H9 (cell line): ENCODE results near the gene ZBTB16. TPM values are rescaled to one million over a fixed set of nuclear protein-coding genes. Genes with fewer than 3 reads are reported as not detected.

Source experiments
- DNase-seq: peaks from one replicate; pipeline ENCODE4 v3.0.0-alpha.2; 2017
- H2AFZ ChIP-seq: one replicate; pipeline ENCODE4 v1.6.1; 2013; ENCODE audit warnings: mild to moderate bottlenecking, low read length, control low read depth, moderate library complexity
- H2AK5ac ChIP-seq: 2 replicates; pipeline ENCODE4 v1.6.1; 2013; ENCODE audit warnings: low read length, control low read depth, mixed read lengths; ENCODE audit not compliant: insufficient read length
- H2BK120ac ChIP-seq: one replicate; pipeline ENCODE4 v1.6.1; 2013; ENCODE audit warnings: low read depth, mild to moderate bottlenecking, low read length, control low read depth, inconsistent platforms; ENCODE audit not compliant: poor library complexity, severe bottlenecking
- H2BK12ac ChIP-seq: 2 replicates; pipeline ENCODE4 v1.6.1; 2013; ENCODE audit warnings: low read length, control low read depth, mixed read lengths, low read depth; ENCODE audit not compliant: insufficient read length
- H2BK15ac ChIP-seq: 2 replicates; pipeline ENCODE4 v1.6.1; 2013; ENCODE audit warnings: low read depth, low read length, control low read depth
- H2BK20ac ChIP-seq: one replicate; pipeline ENCODE4 v1.6.1; 2013; ENCODE audit warnings: low read depth, mild to moderate bottlenecking, low read length, control low read depth, inconsistent platforms; ENCODE audit not compliant: poor library complexity, severe bottlenecking
- H2BK5ac ChIP-seq: 2 replicates; pipeline ENCODE4 v1.6.1; 2013; ENCODE audit warnings: low read length, control low read depth, mixed read lengths; ENCODE audit not compliant: insufficient read length
- H3K14ac ChIP-seq: 2 replicates; pipeline ENCODE4 v1.6.1; 2013; ENCODE audit warnings: low read length, control low read depth; ENCODE audit not compliant: insufficient read depth
- H3K18ac ChIP-seq: 2 replicates; pipeline ENCODE4 v1.6.1; 2013; ENCODE audit warnings: low read depth, mild to moderate bottlenecking, mixed read lengths, low read length, control low read depth; ENCODE audit not compliant: insufficient read length
- H3K23ac ChIP-seq: 2 replicates; pipeline ENCODE4 v1.6.1; 2013; ENCODE audit warnings: low read length, control low read depth, mixed read lengths, low read depth; ENCODE audit not compliant: insufficient read length
- H3K23me2 ChIP-seq: 2 replicates; pipeline ENCODE4 v1.6.1; 2013; ENCODE audit warnings: low read depth, mild to moderate bottlenecking, mixed read lengths, low read length, control low read depth; ENCODE audit not compliant: insufficient read length, poor library complexity, severe bottlenecking
- H3K27ac ChIP-seq: 2 replicates; pipeline ENCODE4 v1.5.1; 2013; ENCODE audit warnings: low read length, control low read depth, mixed read lengths, low read depth; ENCODE audit not compliant: insufficient read length
- H3K27me3 ChIP-seq: 2 replicates; pipeline ENCODE4 v1.6.1; 2013; ENCODE audit warnings: low read length, control low read depth, inconsistent platforms; ENCODE audit not compliant: insufficient read depth
- H3K4ac ChIP-seq: 2 replicates; pipeline ENCODE4 v1.6.1; 2013; ENCODE audit warnings: low read depth, mild to moderate bottlenecking, control low read depth, inconsistent platforms, low read length, moderate library complexity
- H3K4me1 ChIP-seq: 2 replicates; pipeline ENCODE4 v1.6.1; 2013; ENCODE audit warnings: low read length, control low read depth, inconsistent platforms; ENCODE audit not compliant: insufficient read depth
- H3K4me2 ChIP-seq: 2 replicates; pipeline ENCODE4 v1.6.1; 2013; ENCODE audit warnings: low read length, control low read depth, mixed read lengths; ENCODE audit not compliant: insufficient read length, insufficient read depth
- H3K56ac ChIP-seq: 2 replicates; pipeline ENCODE4 v1.6.1; 2013; ENCODE audit warnings: low read depth, mild to moderate bottlenecking, mixed read lengths, low read length, control low read depth; ENCODE audit not compliant: insufficient read length
- H3K79me1 ChIP-seq: 2 replicates; pipeline ENCODE4 v1.6.1; 2013; ENCODE audit warnings: low read depth, mild to moderate bottlenecking, moderate library complexity, low read length, control low read depth, inconsistent platforms; ENCODE audit not compliant: insufficient read depth, poor library complexity, severe bottlenecking
- H3K79me2 ChIP-seq: 2 replicates; pipeline ENCODE4 v1.6.1; 2013; ENCODE audit warnings: low read length, control low read depth, inconsistent platforms; ENCODE audit not compliant: insufficient read depth
- H3K9ac ChIP-seq: 2 replicates; pipeline ENCODE4 v1.6.1; 2013; ENCODE audit warnings: low read length, control low read depth, mixed read lengths; ENCODE audit not compliant: insufficient read length; ENCODE audit errors: extremely low read depth
- H3K9me3 ChIP-seq: one replicate; pipeline ENCODE4 v1.6.1; 2013; ENCODE audit warnings: low read depth, low read length, inconsistent platforms; ENCODE audit not compliant: control insufficient read depth
- H3T11ph ChIP-seq: one replicate; pipeline ENCODE4 v1.6.1; 2013; ENCODE audit warnings: mild to moderate bottlenecking, low read length, control low read depth, inconsistent platforms
- H4K20me1 ChIP-seq: one replicate; pipeline ENCODE4 v1.6.1; 2013; ENCODE audit not compliant: control insufficient read depth, insufficient read length, insufficient read depth
- H4K5ac ChIP-seq: 2 replicates; pipeline ENCODE4 v1.6.1; 2013; ENCODE audit warnings: low read depth, mild to moderate bottlenecking, mixed read lengths, low read length, control low read depth; ENCODE audit not compliant: insufficient read length
- H4K8ac ChIP-seq: replicated peaks from 2 replicates; pipeline ENCODE4 v1.6.1; 2013; ENCODE audit warnings: low read length, control low read depth, mixed read lengths, low read depth; ENCODE audit not compliant: insufficient read length
- H4K91ac ChIP-seq: 2 replicates; pipeline ENCODE4 v1.6.1; 2013; ENCODE audit warnings: low read depth, mild to moderate bottlenecking, moderate library complexity, mixed read lengths, low read length, control low read depth; ENCODE audit not compliant: insufficient read length
- H3K27ac Mint-ChIP-seq, 3 experiments: 2 replicates in 2 of 3; 3 replicates in 1 of 3; pipeline ENCODE4 v1.8.0; 2020 to 2021; ENCODE audit warnings: mixed read lengths in 3 of 3, mild to moderate bottlenecking in 1 of 3, moderate library complexity in 1 of 3
- H3K27me3 Mint-ChIP-seq: 2 replicates; pipeline ENCODE4 v1.8.0; 2021; ENCODE audit warnings: low read depth, mild to moderate bottlenecking, moderate library complexity, mixed read lengths
- H3K36me3 Mint-ChIP-seq, 3 experiments: 2 replicates in 2 of 3; 3 replicates in 1 of 3; pipeline ENCODE4 v1.8.0; 2020 to 2021; ENCODE audit warnings: low read depth in 3 of 3, mixed read lengths in 3 of 3; ENCODE audit not compliant: insufficient read depth in 1 of 3
- H3K4me1 Mint-ChIP-seq, 2 experiments: 2 replicates each; pipeline ENCODE4 v1.8.0; 2020; ENCODE audit warnings: mixed read lengths in 2 of 2
- H3K4me3 Mint-ChIP-seq, 2 experiments: 2 replicates in 1 of 2; 3 replicates in 1 of 2; pipeline ENCODE4 v1.8.0; 2020 to 2021; ENCODE audit warnings: mild to moderate bottlenecking in 2 of 2, mixed read lengths in 2 of 2, moderate library complexity in 1 of 2
- H3K9me3 Mint-ChIP-seq, 2 experiments: 2 replicates in 1 of 2; 3 replicates in 1 of 2; pipeline ENCODE4 v1.8.0; 2020; ENCODE audit warnings: mild to moderate bottlenecking in 2 of 2, mixed read lengths in 2 of 2, moderate library complexity in 1 of 2
- WGBS: extraction: QIAGEN DNeasy Blood & Tissue Kit; methylation state at CpG from one replicate; pipeline ENCODE4 v1.1.7; 2013; ENCODE audit warnings: missing lambda C conversion rate, low lambda C conversion rate, mixed read lengths; ENCODE audit not compliant: insufficient read length; ENCODE audit errors: extremely low coverage; 5-methylcytosine and 5-hydroxymethylcytosine counted together
- total RNA-seq: library from RNA; stranded (reverse); gene quantifications from 2 replicates; pipeline ENCODE4 v1.2.1, GENCODE V29; 2021
- TF ChIP-seq, protein P1 (sequence below): fragments of 200-600 bp; sonication (generic); conservative IDR thresholded peaks from 3 replicates; pipeline ENCODE4 v1.8.0; 2021; ENCODE audit warnings: antibody characterized with exemption, mild to moderate bottlenecking

The ZBTB16 gene
- total RNA-seq, 1 experiment from 2014 or later: not detected

DNA sequence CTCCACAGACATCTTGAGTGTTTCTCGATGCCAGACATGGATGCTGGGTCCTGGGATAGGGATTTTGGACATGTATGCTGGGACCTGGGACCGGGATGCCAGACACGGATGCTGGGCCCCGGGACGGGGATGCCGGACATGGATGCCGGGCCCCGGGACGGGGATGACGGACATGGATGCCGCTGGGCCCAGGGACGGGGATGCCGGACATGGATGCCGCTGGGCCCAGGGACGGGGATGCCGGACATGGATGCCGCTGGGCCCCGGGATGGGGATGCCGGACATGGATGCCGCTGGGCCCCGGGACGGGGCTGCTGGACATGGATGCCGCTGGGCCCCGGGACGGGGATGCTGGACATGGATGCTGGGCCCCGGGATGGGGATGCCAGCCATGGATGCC is 139.5 kb downstream of the ZBTB16 start:
- Mint-ChIP-seq H3K27ac (no peak overlapping the region), H3K9me3 (no peaks in the 10 kb centered on the region), H3K36me3 (no peaks in the 10 kb centered on the region), H3K4me1 (peaks cover 15 to 19% of the 10 kb centered on the region in 2 experiments), H3K4me3 (no peak overlapping the region), H3K27me3 (peaks cover 2% of the 10 kb centered on the region; the same call in 1 of the 2 replicates)
- Histone ChIP-seq H3K27ac (no peak overlapping the region), H3K23me2 (no peaks in the 10 kb centered on the region), H2BK15ac (no peak overlapping the region), H3K56ac (no peak overlapping the region), H2BK120ac (no peak overlapping the region), H4K8ac (no peak overlapping the region), H2BK5ac (no peak overlapping the region), H3T11ph (no peak overlapping the region), H2AFZ (no peak overlapping the region), H3K14ac (no peak overlapping the region), H3K9me3 (no peaks in the 10 kb centered on the region), H3K18ac (no peak overlapping the region), H2AK5ac (no peak overlapping the region), H2BK12ac (no peak overlapping the region), H3K4me2 (no peak overlapping the region), H4K91ac (no peak overlapping the region), H3K27me3 (no peaks in the 10 kb centered on the region; the same call in 1 of the 2 replicates), H3K23ac (no peak overlapping the region), H2BK20ac (no peak overlapping the region), H3K4ac (no peak overlapping the region), H3K79me2 (no peaks in the 10 kb centered on the region), H4K20me1 (no peaks in the 10 kb centered on the region), H3K4me1 (peaks cover 5% of the 10 kb centered on the region), H4K5ac (no peak overlapping the region), H3K9ac (no peak overlapping the region), H3K79me1 (no peaks in the 10 kb centered on the region)
- no CpG with 5 or more reads among the region's 26 CpGs for WGBS
- DNase-seq: no peak
- TF ChIP-seq, protein P1, sequence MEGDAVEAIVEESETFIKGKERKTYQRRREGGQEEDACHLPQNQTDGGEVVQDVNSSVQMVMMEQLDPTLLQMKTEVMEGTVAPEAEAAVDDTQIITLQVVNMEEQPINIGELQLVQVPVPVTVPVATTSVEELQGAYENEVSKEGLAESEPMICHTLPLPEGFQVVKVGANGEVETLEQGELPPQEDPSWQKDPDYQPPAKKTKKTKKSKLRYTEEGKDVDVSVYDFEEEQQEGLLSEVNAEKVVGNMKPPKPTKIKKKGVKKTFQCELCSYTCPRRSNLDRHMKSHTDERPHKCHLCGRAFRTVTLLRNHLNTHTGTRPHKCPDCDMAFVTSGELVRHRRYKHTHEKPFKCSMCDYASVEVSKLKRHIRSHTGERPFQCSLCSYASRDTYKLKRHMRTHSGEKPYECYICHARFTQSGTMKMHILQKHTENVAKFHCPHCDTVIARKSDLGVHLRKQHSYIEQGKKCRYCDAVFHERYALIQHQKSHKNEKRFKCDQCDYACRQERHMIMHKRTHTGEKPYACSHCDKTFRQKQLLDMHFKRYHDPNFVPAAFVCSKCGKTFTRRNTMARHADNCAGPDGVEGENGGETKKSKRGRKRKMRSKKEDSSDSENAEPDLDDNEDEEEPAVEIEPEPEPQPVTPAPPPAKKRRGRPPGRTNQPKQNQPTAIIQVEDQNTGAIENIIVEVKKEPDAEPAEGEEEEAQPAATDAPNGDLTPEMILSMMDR: no peak
